Suppressor macrophage treated with lipopolysaccharide for 1 hour (primary cell): ENCODE measurements around the gene BTBD17.

ENCODE experiments used
- DNase-seq, 3 donors: peaks; one replicate each; pipeline ENCODE4 v3.0.0-alpha.2; 2020 to 2022

The BTBD17 gene

DNA sequence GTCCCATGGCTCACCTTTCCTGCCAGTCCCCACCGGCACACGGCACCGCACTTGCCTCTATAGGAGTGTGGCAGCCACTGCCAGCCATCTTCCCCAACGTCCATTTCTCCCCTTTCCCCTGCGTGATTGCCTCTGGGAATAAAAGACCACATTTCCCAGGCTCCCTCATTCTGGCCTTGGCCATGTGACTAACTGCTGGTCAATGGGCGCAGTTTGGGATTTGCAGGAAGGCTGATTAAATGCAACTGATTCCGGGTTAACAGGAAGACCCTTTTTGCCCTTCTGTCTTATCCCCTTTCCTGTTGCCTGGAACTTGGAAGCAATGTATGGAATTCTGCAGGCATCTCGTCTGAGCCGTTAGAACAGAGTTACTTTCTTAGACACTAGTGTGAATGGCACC lies 3.0 kb downstream of the BTBD17 start:
- no peak for DNase-seq

DNA sequence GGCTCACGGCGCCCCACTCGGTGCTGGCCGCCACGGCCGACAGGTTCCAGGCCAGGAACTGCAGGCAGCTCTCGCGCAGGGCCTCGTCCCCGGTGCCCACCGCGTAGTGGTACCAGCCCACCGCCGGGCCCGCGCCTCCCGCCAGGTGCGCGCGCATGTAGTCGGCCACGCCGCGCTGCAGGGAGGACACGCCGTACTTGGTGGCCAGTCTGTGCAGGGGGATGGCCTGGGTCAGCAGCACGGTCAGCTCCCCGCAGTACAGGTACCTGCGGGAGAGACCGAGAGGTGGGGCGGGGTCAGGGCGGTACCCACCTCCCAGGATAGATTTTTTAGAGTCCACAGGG lies 4.2 kb downstream of the BTBD17 start:
- DNase-seq = no peak

- peak in 2 of 3 donors; percentile 32 to 50 for DNase-seq
These were observed 4.8 kb downstream of the BTBD17 start for GRCh38 chr17:74356646-74357465.

DNA sequence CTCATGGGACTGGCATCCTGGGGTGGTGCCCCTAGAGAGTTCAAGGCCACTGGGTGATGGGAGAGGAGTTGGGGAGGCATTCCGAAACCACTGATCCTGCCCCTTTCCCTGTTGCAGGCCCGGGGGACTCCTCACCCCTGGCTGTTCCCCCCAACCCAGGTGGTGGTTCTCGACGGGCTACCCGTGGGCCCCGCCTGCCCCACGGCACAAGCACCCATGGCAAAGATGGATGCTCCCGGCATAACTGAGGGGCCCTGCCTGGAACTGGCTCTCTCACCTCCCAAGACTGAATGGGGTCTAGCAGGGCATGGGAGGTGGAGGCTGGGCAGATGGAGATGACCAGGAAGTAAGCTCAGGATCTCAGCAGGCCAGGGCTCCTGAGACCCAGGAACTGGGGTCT lies 6.6 kb downstream of the BTBD17 start:
- DNase-seq = no peak

- DNase-seq = no peak
These were observed 7.1 kb downstream of the BTBD17 start for GRCh38 chr17:74354561-74354960.

GRCh38 chr17:74354123-74354522 lies 7.5 kb downstream of the BTBD17 start:
- peak; percentile 79 to 90 (median 88) for DNase-seq

DNA sequence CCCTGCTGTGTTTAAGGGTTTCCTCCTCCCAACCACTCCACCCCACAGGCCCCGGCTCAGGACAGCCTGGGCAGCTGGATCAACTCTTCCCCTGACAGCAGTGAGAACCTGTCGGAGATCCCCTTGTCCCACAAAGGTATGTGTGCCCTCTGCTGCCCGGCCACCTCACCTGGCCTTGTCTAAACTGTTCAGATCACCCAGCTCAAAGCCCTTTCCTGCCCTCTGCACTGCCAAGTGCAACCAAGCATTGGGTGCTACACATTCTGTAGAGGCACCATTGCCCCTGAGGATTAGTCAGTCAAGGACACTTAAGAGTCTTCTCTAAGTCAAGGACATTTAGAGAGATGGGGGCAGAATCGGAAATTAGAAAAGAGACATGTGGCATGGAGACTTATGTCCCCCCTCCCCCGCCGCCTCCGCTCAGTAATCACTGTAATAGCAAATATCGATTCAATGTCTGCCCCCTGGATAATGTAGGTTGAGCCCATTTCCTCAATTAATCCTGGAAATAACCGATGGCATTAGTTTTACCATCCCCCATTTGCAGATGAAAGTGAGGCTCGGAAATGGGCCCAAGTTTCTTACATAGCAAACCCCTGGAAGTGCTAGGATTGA lies 8.1 kb downstream of the BTBD17 start:
- DNase-seq = no peak

- peak in 1 of 3 donors; percentile 9 for DNase-seq
These were observed 10.0 kb downstream of the BTBD17 start for GRCh38 chr17:74351552-74352210.

- DNase-seq = no peak
These were observed 11.2 kb downstream of the BTBD17 start for GRCh38 chr17:74350486-74350885.

DNA sequence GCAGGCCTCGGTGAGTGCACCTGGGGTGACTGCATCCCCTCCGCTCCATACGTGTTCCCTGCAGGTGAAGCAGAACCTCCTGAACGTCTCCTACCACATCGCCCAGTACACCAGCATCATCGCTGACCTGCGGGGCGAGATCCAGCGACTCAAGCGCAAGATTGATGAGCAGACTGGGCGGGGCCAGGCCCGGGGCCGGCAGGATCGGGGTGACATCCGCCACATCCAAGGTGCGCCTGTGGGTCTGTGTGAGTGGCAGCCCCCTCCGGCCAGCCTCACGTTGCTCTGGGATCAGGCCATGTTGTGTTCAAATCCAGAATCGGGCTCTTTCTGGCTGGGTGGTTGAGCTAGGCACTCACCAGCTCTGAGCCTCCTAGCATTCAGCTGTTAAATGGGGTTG lies 12.5 kb downstream of the BTBD17 start:
- DNase-seq = no peak

DNA sequence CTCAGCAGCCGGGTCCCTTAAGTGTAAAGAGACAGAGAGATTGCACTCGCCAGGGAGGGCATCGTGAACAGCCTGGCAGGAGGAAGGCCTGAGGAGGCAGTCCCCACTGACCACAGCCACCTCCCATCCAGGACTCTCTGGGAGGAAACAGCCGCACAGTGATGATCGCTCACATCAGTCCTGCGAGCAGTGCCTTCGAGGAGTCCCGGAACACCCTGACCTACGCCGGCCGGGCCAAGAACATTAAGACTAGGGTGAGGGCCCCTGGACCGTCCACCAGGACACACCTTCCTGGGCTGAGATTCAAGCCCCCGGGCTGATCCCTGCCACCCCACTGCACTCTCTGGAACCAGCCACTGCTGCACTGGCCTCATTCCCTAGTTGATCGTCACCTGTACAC lies 14.0 kb downstream of the BTBD17 start:
- DNase-seq = no peak

DNA sequence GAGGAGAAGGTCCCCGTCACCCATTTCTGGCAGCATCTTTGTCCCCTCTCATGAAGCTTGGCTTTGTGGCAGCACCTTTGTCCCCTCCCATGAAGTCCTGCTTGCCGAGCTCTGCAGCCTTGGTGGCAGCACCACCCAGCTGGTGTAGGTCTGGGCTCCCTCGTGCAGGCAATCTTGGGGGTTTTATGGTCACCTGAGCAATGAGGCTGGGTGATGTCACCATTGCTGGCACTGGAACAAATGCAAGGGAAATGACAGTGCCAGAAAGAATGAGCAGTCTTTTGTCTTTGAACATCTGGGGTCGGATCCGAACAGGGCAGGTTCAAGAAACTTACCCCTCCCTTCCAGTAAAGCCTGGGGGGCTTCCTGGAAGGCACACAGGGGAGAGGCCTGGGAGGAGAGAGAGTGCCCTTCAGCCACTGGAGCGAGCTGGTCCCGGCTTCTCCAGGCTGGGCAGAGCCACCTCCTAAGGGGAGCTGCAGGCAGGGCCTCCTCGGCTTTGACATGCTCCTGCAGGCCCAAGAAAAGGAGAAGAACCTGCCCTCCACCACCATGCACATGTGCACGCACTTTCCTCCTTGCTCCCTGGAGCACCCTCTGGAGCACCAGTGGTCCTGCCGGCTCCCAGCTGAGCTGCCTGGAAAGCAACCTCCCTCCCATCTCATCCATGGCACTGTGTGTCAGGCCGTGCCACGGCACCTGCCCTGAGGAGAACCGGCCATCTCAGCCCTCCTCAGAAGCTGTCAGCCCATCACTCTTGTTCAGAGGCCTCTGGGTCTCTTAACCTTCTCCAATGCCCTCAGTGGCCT lies 16.0 kb downstream of the BTBD17 start:
- DNase-seq = no peak

DNA sequence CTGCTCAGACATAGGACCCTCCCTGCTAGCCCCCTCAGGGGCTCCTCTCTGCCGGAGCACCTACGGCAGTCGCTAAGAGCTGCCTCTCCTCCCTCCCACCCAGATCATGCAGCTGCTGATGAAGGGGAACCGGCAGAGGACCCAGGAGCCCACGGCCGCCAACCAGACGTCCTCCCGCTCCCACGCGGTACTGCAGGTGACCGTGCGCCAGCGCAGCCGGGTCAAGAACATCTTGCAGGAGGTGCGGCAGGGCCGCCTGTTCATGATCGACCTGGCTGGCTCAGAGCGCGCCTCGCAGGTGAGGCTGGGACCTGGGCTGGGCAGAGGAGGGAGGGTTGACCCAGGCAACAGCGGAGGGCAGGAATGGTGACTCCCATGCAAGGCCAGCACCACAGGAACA lies 17.0 kb downstream of the BTBD17 start:
- no peak for DNase-seq

DNA sequence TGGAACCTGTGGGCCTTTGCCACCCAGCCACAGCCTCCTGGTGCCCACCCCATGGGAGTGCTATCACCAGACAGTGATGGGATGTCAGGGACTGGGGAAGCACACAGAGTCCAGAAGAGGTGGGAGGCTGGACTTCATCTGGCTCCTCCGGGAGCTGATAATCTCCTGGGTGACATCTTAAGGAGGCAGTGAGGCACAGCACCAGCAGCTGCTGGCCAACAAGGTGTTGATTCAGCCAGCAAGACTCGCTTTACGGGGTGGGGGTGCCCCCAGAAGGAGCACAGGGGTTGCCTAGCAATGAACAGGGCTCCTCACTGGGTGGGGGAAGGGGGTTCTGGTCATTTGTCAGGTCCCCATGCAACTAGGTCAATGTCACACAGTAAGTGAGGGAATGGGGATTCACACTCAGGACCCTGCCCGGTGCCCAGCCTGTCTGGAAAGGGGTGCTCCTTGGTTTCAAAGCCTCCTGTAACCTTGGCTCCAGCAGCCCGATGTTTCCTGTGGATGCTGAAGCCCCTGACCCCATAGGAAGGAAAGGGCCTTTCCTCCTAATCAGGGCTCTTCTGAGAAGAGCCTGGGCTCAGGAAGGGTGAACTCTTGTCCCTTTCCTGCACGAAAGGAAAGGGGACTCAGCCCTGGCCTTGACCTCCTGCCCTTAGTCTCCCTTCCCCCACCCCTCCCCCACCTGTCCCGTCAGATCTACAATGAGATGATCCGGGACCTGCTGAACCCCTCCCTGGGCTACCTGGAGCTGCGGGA lies 18.0 kb downstream of the BTBD17 start:
- no peak for DNase-seq

GRCh38 chr17:74343121-74343520 lies 18.5 kb downstream of the BTBD17 start:
- DNase-seq = no peak

GRCh38 chr17:74342224-74342623 lies 19.4 kb downstream of the BTBD17 start:
- DNase-seq = no peak

DNA sequence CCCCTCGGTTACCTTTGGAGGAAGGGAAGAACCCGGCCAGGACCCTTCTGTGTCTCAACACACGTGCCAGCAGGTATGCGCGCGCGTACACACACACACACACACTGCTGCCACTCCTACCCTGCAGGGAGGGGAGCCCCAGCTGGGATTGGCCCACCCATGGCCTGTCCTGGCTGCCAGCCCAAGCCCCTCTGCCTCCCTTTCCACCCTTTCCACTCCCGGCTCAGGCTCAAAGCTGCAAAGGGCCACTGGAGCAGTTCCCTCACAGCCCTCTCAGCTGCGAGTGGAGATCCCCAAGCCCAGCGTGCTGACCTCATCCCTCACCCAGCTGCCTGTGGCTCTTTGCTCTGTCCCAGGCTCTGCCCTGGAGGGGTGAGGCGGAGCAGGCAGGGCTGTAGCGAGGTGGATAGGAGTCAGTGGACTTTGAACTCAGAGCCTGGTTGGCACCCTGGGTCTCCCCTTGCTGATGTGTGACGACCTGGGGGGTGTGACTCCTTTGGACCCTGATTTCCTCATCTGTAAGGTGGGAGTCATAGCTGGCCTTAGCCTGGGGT lies 21.1 kb downstream of the BTBD17 start:
- DNase-seq = peak in 2 of 3 donors; percentile 13 to 24

- no peak for DNase-seq
These were observed 22.0 kb downstream of the BTBD17 start for GRCh38 chr17:74339537-74340195.

DNA sequence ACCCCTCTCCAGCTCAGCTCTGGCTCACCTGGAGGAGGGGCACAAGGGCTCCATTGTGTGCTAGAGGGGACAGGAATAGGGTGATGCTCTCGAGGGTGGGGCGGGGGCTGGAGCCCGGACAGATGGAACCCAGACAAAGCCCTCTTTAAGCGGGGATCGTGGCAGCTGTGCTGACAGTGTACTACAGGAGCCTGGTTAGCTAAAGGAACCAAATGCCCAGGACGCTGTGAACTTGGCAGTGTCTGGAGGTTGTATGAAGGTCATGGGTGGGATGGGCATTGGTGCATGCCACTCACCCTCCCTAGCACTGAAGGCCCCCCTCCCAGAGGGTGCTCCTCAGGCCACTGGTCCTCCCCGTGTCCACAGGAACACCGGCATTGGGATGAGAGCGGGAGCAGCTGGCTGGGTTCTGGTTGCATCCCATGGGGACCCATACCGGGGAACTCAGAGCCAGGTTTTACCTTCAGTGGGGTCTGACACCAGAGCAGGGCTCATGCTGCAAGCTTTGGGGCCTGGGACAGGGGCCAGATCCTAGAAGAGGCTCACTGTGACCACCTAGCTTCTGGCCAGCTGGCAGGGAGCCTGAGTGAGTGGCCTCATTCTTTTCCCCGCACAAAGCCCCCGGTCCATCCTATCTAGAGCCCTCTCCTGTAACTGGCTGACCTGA lies 23.7 kb downstream of the BTBD17 start:
- no peak for DNase-seq

DNA sequence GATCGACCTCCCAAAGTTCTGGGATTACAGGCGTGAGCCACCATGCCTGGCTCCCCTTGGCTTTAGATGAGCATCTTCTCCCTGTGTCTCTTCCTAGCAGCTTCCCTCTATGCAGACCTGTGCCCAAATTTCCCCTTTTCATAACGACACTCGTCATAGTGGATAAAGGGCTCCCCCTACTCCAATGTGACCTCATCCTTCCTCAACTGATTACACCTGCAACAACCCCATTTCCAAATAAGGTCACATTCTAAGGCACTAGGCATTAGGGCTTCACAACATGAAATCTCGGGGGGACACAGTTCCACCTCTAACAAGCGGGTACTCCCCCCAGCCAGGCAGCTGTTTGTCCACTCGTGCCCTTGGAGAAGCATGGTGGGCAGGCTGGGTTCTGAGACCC lies 25.4 kb downstream of the BTBD17 start:
- no peak for DNase-seq

GRCh38 chr17:74335529-74336062 lies 26.1 kb downstream of the BTBD17 start:
- DNase-seq = no peak
